Forelimb muscle (tissue), 1 donor: ENCODE measurements around the gene ISM2. TPM values are rescaled to one million over a fixed set of nuclear protein-coding genes. Genes with fewer than 3 reads are reported as not detected.

Source experiments
- DNase-seq: peaks from one replicate; pipeline ENCODE4 v3.0.0-alpha.2; 2013; ENCODE audit warnings: low read depth
- polyA plus RNA-seq: library from polyadenylated mRNA; unstranded; fragments of 120-200 nt; gene quantifications from one replicate; pipeline ENCODE4 v1.2.1, GENCODE V29; 2013; ENCODE audit not compliant: insufficient read length

ISM2 gene
- polyA plus RNA-seq, 1 donor = not detected

GRCh38 chr14:77508249-77508648 is 9.6 kb upstream of the ISM2 start:
- no peak for DNase-seq

- DNase-seq = no peak
These were observed 9.1 kb upstream of the ISM2 start for GRCh38 chr14:77507762-77508161.

- no peak for DNase-seq
These were observed 6.4 kb upstream of the ISM2 start for GRCh38 chr14:77505031-77505430.

GRCh38 chr14:77503138-77503537 is 4.5 kb upstream of the ISM2 start:
- DNase-seq = no peak

GRCh38 chr14:77502109-77502782 is 3.6 kb upstream of the ISM2 start:
- no peak for DNase-seq

GRCh38 chr14:77498984-77499527 is 440 bp upstream of the ISM2 start:
- DNase-seq = no peak

GRCh38 chr14:77495334-77495733 is 3.3 kb downstream of the ISM2 start:
- DNase-seq = no peak

- DNase-seq = no peak
These were observed 7.6 kb downstream of the ISM2 start for GRCh38 chr14:77491056-77491455.

GRCh38 chr14:77490347-77490986 is 8.1 kb downstream of the ISM2 start:
- DNase-seq = no peak

GRCh38 chr14:77489041-77489440 is 9.6 kb downstream of the ISM2 start:
- DNase-seq = no peak

- DNase-seq = no peak
These were observed 10.1 kb downstream of the ISM2 start for GRCh38 chr14:77488558-77488957.

GRCh38 chr14:77485901-77486678 is 12.5 kb downstream of the ISM2 start:
- DNase-seq = no peak

GRCh38 chr14:77485256-77485655 is 13.4 kb downstream of the ISM2 start:
- DNase-seq = no peak

- no peak for DNase-seq
These were observed 16.2 kb downstream of the ISM2 start for GRCh38 chr14:77482422-77482821.

- no peak for DNase-seq
These were observed 19.8 kb downstream of the ISM2 start for GRCh38 chr14:77478796-77479195.

GRCh38 chr14:77478029-77478428 is 20.6 kb downstream of the ISM2 start:
- no peak for DNase-seq

GRCh38 chr14:77475432-77476115 is 23.0 kb downstream of the ISM2 start:
- no peak for DNase-seq

- no peak for DNase-seq
These were observed 24.0 kb downstream of the ISM2 start for GRCh38 chr14:77474479-77475177.

GRCh38 chr14:77473921-77474320 is 24.7 kb downstream of the ISM2 start:
- DNase-seq = no peak

GRCh38 chr14:77470224-77470870 is 28.3 kb downstream of the ISM2 start:
- no peak for DNase-seq

GRCh38 chr14:77469539-77469938 is 29.1 kb downstream of the ISM2 start:
- no peak for DNase-seq
